ENCODE measurements around the gene LDB2. TPM values are rescaled to one million over a fixed set of nuclear protein-coding genes. Genes with fewer than 3 reads are reported as not detected.

Gene LDB2
- total and polyA plus RNA-seq, 2 donors (not counting 1 experiment from before 2014, with no cell fraction given), result not detected

- DNase-seq (no peak), ATAC-seq (ENCODE audit: low read depth) (no peak)
- Histone ChIP-seq H3K9ac (ENCODE audit: low read length) (no peak overlapping the region), H3K9me3 (ENCODE audit: control extremely low read depth in 1 of 3, control insufficient read depth in 2 of 3, insufficient read depth in 1 of 3, low read length in 2 of 3) (peaks cover 0 to 14% (median 0%) of the 10 kb centered on the region in 3 donors), H3K36me3 (replicated peaks in 1 of 2; ENCODE audit: control extremely low read depth in 1 of 2, control insufficient read depth in 1 of 2, extremely low read depth in 1 of 2, insufficient read depth in 2 of 2, low read length in 1 of 2) (no peaks in the 10 kb centered on the region), H2AFZ (ENCODE audit: insufficient read depth, low read depth, low read length, poor library complexity, severe bottlenecking) (no peak overlapping the region), H3K27me3 (replicated peaks in 1 of 4; ENCODE audit: control extremely low read depth in 1 of 4, control insufficient read depth in 3 of 4, insufficient read depth in 4 of 4, low read length in 3 of 4) (no peaks in the 10 kb centered on the region), H3K27ac (ENCODE audit: low read length in 2 of 2) (no peak overlapping the region), H3K4me2 (replicated peaks; ENCODE audit: low read depth, low read length, poor library complexity, severe bottlenecking) (no peak overlapping the region), H3K4me1 (ENCODE audit: control insufficient read depth in 2 of 2, insufficient read depth in 2 of 2, low read length in 2 of 2) (no peaks in the 10 kb centered on the region), H3K4me3 (ENCODE audit: control extremely low read depth in 1 of 5, extremely low read depth in 1 of 5, insufficient read depth in 1 of 5, low read depth in 2 of 5, low read length in 4 of 5) (no peak overlapping the region), H3K79me2 (ENCODE audit: control insufficient read depth, insufficient read depth, low read length) (no peaks in the 10 kb centered on the region), H4K20me1 (ENCODE audit: control insufficient read depth, insufficient read depth, low read length, poor library complexity, severe bottlenecking) (no peaks in the 10 kb centered on the region)
- intact Hi-C loops (cut with micrococcal nuclease), result no loop called here
- H3K9me3 Mint-ChIP-seq (ENCODE audit: insufficient read depth), result no peaks in the 10 kb centered on the region
- no peaks in the 10 kb centered on the region for H3K4me1 Mint-ChIP-seq
- H3K27me3 Mint-ChIP-seq, result no peaks in the 10 kb centered on the region
- CTCF ChIA-PET, result no interaction called here
- TF ChIP-seq EZH2 (IDR thresholded peaks at IDR 0.05; ENCODE audit: borderline replicate concordance, insufficient read depth, low read depth, low read length, poor library complexity, severe bottlenecking) (no peak), CTCF (IDR thresholded peaks at IDR 0.05) (no peak)
- POLR2A ChIA-PET, result no interaction called here
- no peak overlapping the region for H3K27ac Mint-ChIP-seq
- no peak overlapping the region for H3K4me3 Mint-ChIP-seq
- WGBS (ENCODE audit: insufficient coverage), result 82% methylated on average over 3 of the region's 3 CpGs
Observed at GRCh38 chr4:16579866-16580265, 318.6 kb downstream of the LDB2 start.

GRCh38 chr4:16577177-16577576, 321.3 kb downstream of the LDB2 start:
- H3K36me3 ChIP-seq (replicated peaks in 1 of 2; ENCODE audit: control extremely low read depth in 1 of 2, control insufficient read depth in 1 of 2, extremely low read depth in 1 of 2, insufficient read depth in 2 of 2, low read length in 1 of 2), result no peaks in the 10 kb centered on the region
- ChIA-PET POLR2A (no interaction called here), CTCF (no interaction called here)
- no peaks in the 10 kb centered on the region for H3K27me3 Mint-ChIP-seq
- H3K9ac ChIP-seq (ENCODE audit: low read length), result no peak overlapping the region
- no peaks in the 10 kb centered on the region for H3K79me2 ChIP-seq (ENCODE audit: control insufficient read depth, insufficient read depth, low read length)
- no peak overlapping the region for H3K27ac Mint-ChIP-seq
- H4K20me1 ChIP-seq (ENCODE audit: control insufficient read depth, insufficient read depth, low read length, poor library complexity, severe bottlenecking), result no peaks in the 10 kb centered on the region
- no peaks in the 10 kb centered on the region for H3K4me1 ChIP-seq (ENCODE audit: control insufficient read depth in 2 of 2, insufficient read depth in 2 of 2, low read length in 2 of 2)
- H3K4me1 Mint-ChIP-seq, result no peaks in the 10 kb centered on the region
- H3K4me2 ChIP-seq (replicated peaks; ENCODE audit: low read depth, low read length, poor library complexity, severe bottlenecking), result no peak overlapping the region
- DNase-seq, result no peak
- WGBS (ENCODE audit: insufficient coverage), result 100% methylated on average over 1 of the region's 3 CpGs
- peaks cover 0 to 3% (median 0%) of the 10 kb centered on the region in 3 donors for H3K9me3 ChIP-seq (ENCODE audit: control extremely low read depth in 1 of 3, control insufficient read depth in 2 of 3, insufficient read depth in 1 of 3, low read length in 2 of 3)
- H2AFZ ChIP-seq (ENCODE audit: insufficient read depth, low read depth, low read length, poor library complexity, severe bottlenecking), result no peak overlapping the region
- intact Hi-C loops (cut with micrococcal nuclease), result no loop called here
- no peak for TF ChIP-seq CTCF (IDR thresholded peaks at IDR 0.05)
- H3K27me3 ChIP-seq (replicated peaks in 1 of 4; ENCODE audit: control extremely low read depth in 1 of 4, control insufficient read depth in 3 of 4, insufficient read depth in 4 of 4, low read length in 3 of 4), result no peaks in the 10 kb centered on the region
- H3K4me3 Mint-ChIP-seq, result no peak overlapping the region
- H3K4me3 ChIP-seq (ENCODE audit: control extremely low read depth in 1 of 5, extremely low read depth in 1 of 5, insufficient read depth in 1 of 5, low read depth in 2 of 5, low read length in 4 of 5), result no peak overlapping the region
- no peak overlapping the region for H3K27ac ChIP-seq (ENCODE audit: low read length in 2 of 2)
- ATAC-seq (ENCODE audit: low read depth), result no peak
- H3K9me3 Mint-ChIP-seq (ENCODE audit: insufficient read depth), result no peaks in the 10 kb centered on the region
